ENCODE data around the gene MROH2A. TPM values are rescaled to one million over a fixed set of nuclear protein-coding genes. Genes with fewer than 3 reads are reported as not detected.

Gene MROH2A
- total and polyA plus RNA-seq, 2 experiments from 2014 or later = 0.12 TPM; not detected in 1

- DNase-seq (ENCODE audit: low read depth in 1 of 2, low spot score in 1 of 2) = no peak
- Histone ChIP-seq H3K4me3 (no peak overlapping the region), H3K9me3 (ENCODE audit: low read depth) (no peaks in the 10 kb centered on the region), H3K27ac (no peak overlapping the region), H3K27me3 (no peaks in the 10 kb centered on the region), H3K36me3 (no peaks in the 10 kb centered on the region), H3K4me1 (ENCODE audit: low read depth) (no peaks in the 10 kb centered on the region)
- TF ChIP-seq, protein P1, sequence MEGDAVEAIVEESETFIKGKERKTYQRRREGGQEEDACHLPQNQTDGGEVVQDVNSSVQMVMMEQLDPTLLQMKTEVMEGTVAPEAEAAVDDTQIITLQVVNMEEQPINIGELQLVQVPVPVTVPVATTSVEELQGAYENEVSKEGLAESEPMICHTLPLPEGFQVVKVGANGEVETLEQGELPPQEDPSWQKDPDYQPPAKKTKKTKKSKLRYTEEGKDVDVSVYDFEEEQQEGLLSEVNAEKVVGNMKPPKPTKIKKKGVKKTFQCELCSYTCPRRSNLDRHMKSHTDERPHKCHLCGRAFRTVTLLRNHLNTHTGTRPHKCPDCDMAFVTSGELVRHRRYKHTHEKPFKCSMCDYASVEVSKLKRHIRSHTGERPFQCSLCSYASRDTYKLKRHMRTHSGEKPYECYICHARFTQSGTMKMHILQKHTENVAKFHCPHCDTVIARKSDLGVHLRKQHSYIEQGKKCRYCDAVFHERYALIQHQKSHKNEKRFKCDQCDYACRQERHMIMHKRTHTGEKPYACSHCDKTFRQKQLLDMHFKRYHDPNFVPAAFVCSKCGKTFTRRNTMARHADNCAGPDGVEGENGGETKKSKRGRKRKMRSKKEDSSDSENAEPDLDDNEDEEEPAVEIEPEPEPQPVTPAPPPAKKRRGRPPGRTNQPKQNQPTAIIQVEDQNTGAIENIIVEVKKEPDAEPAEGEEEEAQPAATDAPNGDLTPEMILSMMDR (IDR thresholded peaks at IDR 0.05; ENCODE audit: low read depth, low read length) = no peak
Measured at GRCh38 chr2:233811087-233811486, 33.0 kb downstream of the MROH2A start.

GRCh38 chr2:233811732-233812131 is 33.6 kb downstream of the MROH2A start:
- Histone ChIP-seq H3K36me3 (no peaks in the 10 kb centered on the region), H3K9me3 (ENCODE audit: low read depth) (no peaks in the 10 kb centered on the region), H3K27ac (no peak overlapping the region), H3K27me3 (no peaks in the 10 kb centered on the region), H3K4me3 (no peak overlapping the region), H3K4me1 (ENCODE audit: low read depth) (no peaks in the 10 kb centered on the region)
- no peak for DNase-seq (ENCODE audit: low read depth in 1 of 2, low spot score in 1 of 2)
- TF ChIP-seq, protein P1 (IDR thresholded peaks at IDR 0.05; ENCODE audit: low read depth, low read length) = no peak

- Histone ChIP-seq H3K27ac (no peak overlapping the region), H3K4me1 (ENCODE audit: low read depth) (no peaks in the 10 kb centered on the region), H3K9me3 (ENCODE audit: low read depth) (no peaks in the 10 kb centered on the region), H3K36me3 (no peaks in the 10 kb centered on the region), H3K4me3 (no peak overlapping the region), H3K27me3 (no peaks in the 10 kb centered on the region)
- TF ChIP-seq, protein P1 (IDR thresholded peaks at IDR 0.05; ENCODE audit: low read depth, low read length) = no peak
- no peak for DNase-seq (ENCODE audit: low read depth in 1 of 2, low spot score in 1 of 2)
Measured at GRCh38 chr2:233813236-233814055, 35.3 kb downstream of the MROH2A start.

DNA sequence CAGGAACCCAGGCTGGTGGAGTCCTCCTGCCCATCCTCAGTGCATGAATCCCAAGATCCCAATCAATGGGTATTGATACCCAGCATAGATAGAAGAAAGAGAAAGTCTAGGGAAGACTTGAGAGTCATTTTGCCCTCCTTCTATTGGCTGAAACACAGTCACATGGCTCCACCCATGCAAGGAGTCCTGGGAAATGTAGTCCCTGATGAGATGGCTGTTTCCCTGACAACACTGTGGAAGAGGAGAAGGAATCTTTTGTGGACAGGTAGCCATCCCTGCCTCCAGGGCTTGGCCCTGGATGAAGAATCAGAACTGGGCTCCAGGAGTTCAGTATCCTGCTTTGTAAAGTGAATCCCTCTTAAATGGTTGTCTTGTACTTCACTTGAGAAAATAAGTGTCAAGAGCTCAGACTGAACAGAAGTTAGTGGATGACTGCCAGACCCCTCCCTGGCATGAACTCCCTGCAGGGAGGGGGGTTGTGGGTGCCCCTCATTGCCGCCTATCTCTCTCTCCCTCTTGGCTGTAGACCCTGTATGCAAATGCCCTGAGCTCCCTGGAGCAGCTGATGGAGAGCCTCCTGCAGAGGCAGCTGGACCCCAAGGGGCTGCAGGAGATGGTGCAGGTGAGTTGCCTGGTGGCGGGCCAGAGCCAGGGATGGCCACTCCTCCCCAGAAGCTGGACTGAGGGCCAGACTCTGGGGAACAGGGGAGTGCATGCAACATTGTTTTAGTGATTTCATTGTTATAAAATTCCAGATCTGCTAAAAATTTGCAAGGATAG is 36.1 kb downstream of the MROH2A start:
- H3K4me3 ChIP-seq = no peak overlapping the region
- no peaks in the 10 kb centered on the region for H3K36me3 ChIP-seq
- DNase-seq (ENCODE audit: low read depth in 1 of 2, low spot score in 1 of 2) = peak in 1 of 2 donors; percentile 17
- H3K27me3 ChIP-seq = no peaks in the 10 kb centered on the region
- TF ChIP-seq, protein P1 (IDR thresholded peaks at IDR 0.05; ENCODE audit: low read depth, low read length) = no peak
- H3K4me1 ChIP-seq (ENCODE audit: low read depth) = no peaks in the 10 kb centered on the region
- no peaks in the 10 kb centered on the region for H3K9me3 ChIP-seq (ENCODE audit: low read depth)
- no peak overlapping the region for H3K27ac ChIP-seq

GRCh38 chr2:233815861-233816260 is 37.7 kb downstream of the MROH2A start:
- Histone ChIP-seq H3K27ac (no peak overlapping the region), H3K36me3 (no peaks in the 10 kb centered on the region), H3K27me3 (no peaks in the 10 kb centered on the region), H3K9me3 (ENCODE audit: low read depth) (no peaks in the 10 kb centered on the region), H3K4me1 (ENCODE audit: low read depth) (no peaks in the 10 kb centered on the region), H3K4me3 (no peak overlapping the region)
- TF ChIP-seq, protein P1 (IDR thresholded peaks at IDR 0.05; ENCODE audit: low read depth, low read length) = no peak
- DNase-seq (ENCODE audit: low read depth in 1 of 2, low spot score in 1 of 2) = no peak

Measured in cardiac muscle cell (in vitro differentiated cells and primary cell).